Coronary artery (tissue), 2 donors: ENCODE results near the gene C1orf174.

Experiments
- DNase-seq: peaks from one replicate; pipeline ENCODE4 v3.0.0-alpha.2; 2017; ENCODE audit warnings: low spot score
- H3K27ac ChIP-seq, 2 donors: fragments of 200-600 bp; sonication (generic); one replicate each; pipeline ENCODE4 v1.5.1; 2016 to 2019
- H3K4me3 ChIP-seq: fragments of 200-600 bp; sonication (generic); 2 replicates; pipeline ENCODE4 v1.5.1; 2016; ENCODE audit warnings: mild to moderate bottlenecking, moderate library complexity
- CTCF ChIP-seq: fragments of 200-600 bp; sonication (generic); IDR thresholded peaks from one replicate; pipeline ENCODE4 v1.5.1; 2019; ENCODE audit warnings: antibody characterized with exemption

Gene C1orf174

GRCh38 chr1:3899754-3900149, 320 bp downstream of the C1orf174 start:
- peak overlapping the region; percentile 83 to 99 for H3K27ac ChIP-seq
- H3K4me3 ChIP-seq = peak overlapping the region; percentile 96
- TF ChIP-seq CTCF = no peak
- no peak for DNase-seq

GRCh38 chr1:3898994-3899753, 898 bp downstream of the C1orf174 start:
- Histone ChIP-seq H3K27ac (peak overlapping the region; percentile 83 to 99), H3K4me3 (peak overlapping the region; percentile 96)
- DNase-seq = no peak
- no peak for TF ChIP-seq CTCF

- Histone ChIP-seq H3K27ac (no peak overlapping the region), H3K4me3 (no peak overlapping the region)
- no peak for DNase-seq
- no peak for TF ChIP-seq CTCF
Observed at GRCh38 chr1:3898475-3898735, 1.7 kb downstream of the C1orf174 start.

- DNase-seq = no peak
- no peak for TF ChIP-seq CTCF
- H3K27ac ChIP-seq = no peak overlapping the region
- no peak overlapping the region for H3K4me3 ChIP-seq
Observed at GRCh38 chr1:3896396-3897000, 3.6 kb downstream of the C1orf174 start.

GRCh38 chr1:3895951-3896325, 4.1 kb downstream of the C1orf174 start:
- no peak for DNase-seq
- TF ChIP-seq CTCF = no peak
- H3K4me3 ChIP-seq = no peak overlapping the region
- H3K27ac ChIP-seq = no peak overlapping the region

- TF ChIP-seq CTCF = no peak
- no peak for DNase-seq
Observed at GRCh38 chr1:3895279-3895950, 4.7 kb downstream of the C1orf174 start.

More at GRCh38 chr1:3895279-3895950, 4.7 kb downstream of the C1orf174 start:
- Histone ChIP-seq H3K4me3 (no peak overlapping the region), H3K27ac (no peak overlapping the region)
